ENCODE data around the gene FBXL20.
"Not testable (repeated sequence)": the region's sequence is repeated elsewhere in the genome, so short reads cannot be mapped to it uniquely, and the experiment has no call there.

The FBXL20 gene

GRCh38 chr17:39283896-39284295 is 117.5 kb downstream of the FBXL20 start:
- H3K27ac ChIP-seq (ENCODE audit: low read depth, low read length, poor library complexity, severe bottlenecking), result no peak overlapping the region
- no peaks in the 10 kb centered on the region for H3K4me1 ChIP-seq (ENCODE audit: insufficient read depth, low read length, severe bottlenecking)
- no peak overlapping the region for H2AFZ ChIP-seq (ENCODE audit: low read length)
- H4K20me1 ChIP-seq (ENCODE audit: insufficient read depth, low read length), result no peaks in the 10 kb centered on the region
- H3K9me3 ChIP-seq (ENCODE audit: low read length), result no peaks in the 10 kb centered on the region
- no peaks in the 10 kb centered on the region for H3K36me3 ChIP-seq (ENCODE audit: insufficient read depth, low read length)
- no peaks in the 10 kb centered on the region for H3K79me2 ChIP-seq (ENCODE audit: insufficient read depth, low read length)
- H3F3A ChIP-seq (ENCODE audit: insufficient read depth, low read length), result no peaks in the 10 kb centered on the region
- no peaks in the 10 kb centered on the region for H3K9me2 ChIP-seq (ENCODE audit: low read depth, low read length)
- TF ChIP-seq, protein P1, sequence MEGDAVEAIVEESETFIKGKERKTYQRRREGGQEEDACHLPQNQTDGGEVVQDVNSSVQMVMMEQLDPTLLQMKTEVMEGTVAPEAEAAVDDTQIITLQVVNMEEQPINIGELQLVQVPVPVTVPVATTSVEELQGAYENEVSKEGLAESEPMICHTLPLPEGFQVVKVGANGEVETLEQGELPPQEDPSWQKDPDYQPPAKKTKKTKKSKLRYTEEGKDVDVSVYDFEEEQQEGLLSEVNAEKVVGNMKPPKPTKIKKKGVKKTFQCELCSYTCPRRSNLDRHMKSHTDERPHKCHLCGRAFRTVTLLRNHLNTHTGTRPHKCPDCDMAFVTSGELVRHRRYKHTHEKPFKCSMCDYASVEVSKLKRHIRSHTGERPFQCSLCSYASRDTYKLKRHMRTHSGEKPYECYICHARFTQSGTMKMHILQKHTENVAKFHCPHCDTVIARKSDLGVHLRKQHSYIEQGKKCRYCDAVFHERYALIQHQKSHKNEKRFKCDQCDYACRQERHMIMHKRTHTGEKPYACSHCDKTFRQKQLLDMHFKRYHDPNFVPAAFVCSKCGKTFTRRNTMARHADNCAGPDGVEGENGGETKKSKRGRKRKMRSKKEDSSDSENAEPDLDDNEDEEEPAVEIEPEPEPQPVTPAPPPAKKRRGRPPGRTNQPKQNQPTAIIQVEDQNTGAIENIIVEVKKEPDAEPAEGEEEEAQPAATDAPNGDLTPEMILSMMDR (IDR thresholded peaks at IDR 0.05; ENCODE audit: low read length), result no peak
- no peak for TF ChIP-seq EZH2 (IDR thresholded peaks at IDR 0.05; ENCODE audit: borderline replicate concordance, low read length)
- no peak overlapping the region for H3K4me3 ChIP-seq (ENCODE audit: low read depth, low read length, poor library complexity, severe bottlenecking)
- no peak overlapping the region for H3K4me2 ChIP-seq (ENCODE audit: low read length)
- no peaks in the 10 kb centered on the region for H3K27me3 ChIP-seq (ENCODE audit: insufficient read depth, low read length)
- H3K9ac ChIP-seq (ENCODE audit: low read length), result no peak overlapping the region

GRCh38 chr17:39283098-39283497 is 118.3 kb downstream of the FBXL20 start:
- Histone ChIP-seq H3K4me3 (ENCODE audit: low read depth, low read length, poor library complexity, severe bottlenecking) (no peak overlapping the region), H3K9me3 (ENCODE audit: low read length) (no peaks in the 10 kb centered on the region), H3K4me1 (ENCODE audit: insufficient read depth, low read length, severe bottlenecking) (no peaks in the 10 kb centered on the region), H3K27me3 (ENCODE audit: insufficient read depth, low read length) (no peaks in the 10 kb centered on the region), H3K4me2 (ENCODE audit: low read length) (no peak overlapping the region), H3K9me2 (ENCODE audit: low read depth, low read length) (no peaks in the 10 kb centered on the region), H2AFZ (ENCODE audit: low read length) (no peak overlapping the region), H3K27ac (ENCODE audit: low read depth, low read length, poor library complexity, severe bottlenecking) (no peak overlapping the region), H3K79me2 (ENCODE audit: insufficient read depth, low read length) (no peaks in the 10 kb centered on the region), H3K36me3 (ENCODE audit: insufficient read depth, low read length) (no peaks in the 10 kb centered on the region), H3F3A (ENCODE audit: insufficient read depth, low read length) (no peaks in the 10 kb centered on the region), H4K20me1 (ENCODE audit: insufficient read depth, low read length) (no peaks in the 10 kb centered on the region), H3K9ac (ENCODE audit: low read length) (no peak overlapping the region)
- no peak for TF ChIP-seq EZH2 (IDR thresholded peaks at IDR 0.05; ENCODE audit: borderline replicate concordance, low read length)
- TF ChIP-seq, protein P1 (IDR thresholded peaks at IDR 0.05; ENCODE audit: low read length), result no peak

GRCh38 chr17:39281806-39282205 is 119.6 kb downstream of the FBXL20 start:
- Histone ChIP-seq H2AFZ (ENCODE audit: low read length) (no peak overlapping the region), H3K9ac (ENCODE audit: low read length) (no peak overlapping the region), H3K4me2 (ENCODE audit: low read length) (no peak overlapping the region), H3K27ac (ENCODE audit: low read depth, low read length, poor library complexity, severe bottlenecking) (no peak overlapping the region), H3F3A (ENCODE audit: insufficient read depth, low read length) (no peaks in the 10 kb centered on the region), H3K36me3 (ENCODE audit: insufficient read depth, low read length) (no peaks in the 10 kb centered on the region), H3K4me3 (ENCODE audit: low read depth, low read length, poor library complexity, severe bottlenecking) (no peak overlapping the region), H3K79me2 (ENCODE audit: insufficient read depth, low read length) (no peaks in the 10 kb centered on the region), H3K9me2 (ENCODE audit: low read depth, low read length) (no peaks in the 10 kb centered on the region), H3K9me3 (ENCODE audit: low read length) (no peaks in the 10 kb centered on the region), H4K20me1 (ENCODE audit: insufficient read depth, low read length) (no peaks in the 10 kb centered on the region), H3K27me3 (ENCODE audit: insufficient read depth, low read length) (no peaks in the 10 kb centered on the region), H3K4me1 (ENCODE audit: insufficient read depth, low read length, severe bottlenecking) (no peaks in the 10 kb centered on the region)
- TF ChIP-seq, protein P1 (IDR thresholded peaks at IDR 0.05; ENCODE audit: low read length), result no peak
- TF ChIP-seq EZH2 (IDR thresholded peaks at IDR 0.05; ENCODE audit: borderline replicate concordance, low read length), result no peak

DNA sequence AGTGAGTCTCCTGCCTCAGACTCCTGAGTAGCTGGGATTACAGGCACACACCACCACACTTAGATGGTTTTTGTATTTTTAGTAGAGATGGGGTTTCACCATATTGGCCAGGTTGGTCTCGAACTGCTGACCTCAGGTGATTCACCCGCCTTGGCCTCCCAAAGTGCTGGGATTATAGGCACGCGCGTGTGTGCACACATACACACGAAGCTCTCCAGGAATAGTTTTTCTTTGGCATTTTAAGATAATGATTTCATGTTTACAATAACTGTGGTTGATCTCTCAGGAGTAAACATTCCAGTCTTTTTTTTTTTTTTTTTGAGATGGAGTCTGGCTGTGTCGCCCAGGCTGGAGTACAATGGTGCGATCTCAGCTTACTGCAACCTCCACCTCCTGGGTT is 123.2 kb downstream of the FBXL20 start:
- H3K36me3 ChIP-seq (ENCODE audit: insufficient read depth, low read length), result not testable (repeated sequence)

More for the DNA sequence above, 123.2 kb downstream of the FBXL20 start:
- H3K27ac ChIP-seq (ENCODE audit: low read depth, low read length, poor library complexity, severe bottlenecking); H3K9me3 ChIP-seq (ENCODE audit: low read length); H3F3A ChIP-seq (ENCODE audit: insufficient read depth, low read length); H3K9me2 ChIP-seq (ENCODE audit: low read depth, low read length); H4K20me1 ChIP-seq (ENCODE audit: insufficient read depth, low read length); H3K27me3 ChIP-seq (ENCODE audit: insufficient read depth, low read length); H3K4me1 ChIP-seq (ENCODE audit: insufficient read depth, low read length, severe bottlenecking); H3K9ac ChIP-seq (ENCODE audit: low read length); H3K4me2 ChIP-seq (ENCODE audit: low read length); H3K79me2 ChIP-seq (ENCODE audit: insufficient read depth, low read length); H2AFZ ChIP-seq (ENCODE audit: low read length); H3K4me3 ChIP-seq (ENCODE audit: low read depth, low read length, poor library complexity, severe bottlenecking): not testable (repeated sequence)

All from OCI-LY1 (cell line).